ENCODE data around the gene TOMM20.
"Not testable (repeated sequence)": the region's sequence is repeated elsewhere in the genome, so short reads cannot be mapped to it uniquely, and the experiment has no call there.

Gene TOMM20

DNA sequence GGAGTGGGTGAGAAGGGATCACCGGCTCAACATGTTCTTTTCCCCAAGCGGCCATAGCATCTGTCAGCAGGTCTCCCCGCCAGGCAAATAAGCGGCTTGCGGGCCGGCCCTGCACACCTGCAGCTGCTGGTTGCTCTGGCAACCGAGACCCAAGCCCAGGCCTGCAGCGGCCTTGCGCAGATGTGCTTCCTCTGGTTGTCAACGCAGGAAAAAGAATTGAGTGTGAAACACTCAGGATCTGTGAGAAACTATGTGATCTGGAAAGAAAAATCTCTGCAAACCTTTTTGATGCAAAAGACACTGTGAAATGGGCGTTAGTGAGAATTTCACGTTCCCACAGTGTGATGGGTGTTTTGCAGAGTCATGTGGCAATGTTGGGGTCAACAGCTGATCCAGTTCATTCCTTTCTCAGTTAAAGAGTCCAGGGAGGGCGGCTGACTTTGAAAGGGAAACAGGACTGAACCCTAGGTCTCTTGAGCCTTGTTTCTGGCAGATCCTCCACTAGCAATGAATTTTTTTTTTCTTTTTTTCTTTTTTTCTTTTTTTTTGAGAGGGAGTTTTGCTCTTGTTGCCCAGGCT, 28.4 kb downstream of the TOMM20 start:
- DNase-seq, result no peak

DNA sequence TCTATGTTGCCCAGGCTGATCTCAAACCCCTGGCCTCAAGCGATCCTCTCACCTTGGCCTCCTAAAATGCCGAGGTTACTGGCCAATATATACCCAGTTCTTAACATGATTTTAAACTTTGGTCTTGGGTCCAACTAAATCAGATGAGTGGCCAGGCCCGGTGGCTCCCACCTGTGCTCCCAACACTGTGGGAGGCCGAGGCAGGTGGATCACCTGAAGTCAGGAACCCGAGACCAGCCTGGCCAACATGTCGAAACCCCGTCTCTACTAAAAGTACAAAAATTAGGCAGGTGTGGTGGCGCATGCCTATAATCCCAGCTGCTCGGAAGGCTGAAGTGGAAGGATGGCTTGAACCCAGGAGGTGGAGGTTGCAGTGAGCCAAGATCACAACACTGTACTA, 29.6 kb downstream of the TOMM20 start:
- DNase-seq, result no peak

DNA sequence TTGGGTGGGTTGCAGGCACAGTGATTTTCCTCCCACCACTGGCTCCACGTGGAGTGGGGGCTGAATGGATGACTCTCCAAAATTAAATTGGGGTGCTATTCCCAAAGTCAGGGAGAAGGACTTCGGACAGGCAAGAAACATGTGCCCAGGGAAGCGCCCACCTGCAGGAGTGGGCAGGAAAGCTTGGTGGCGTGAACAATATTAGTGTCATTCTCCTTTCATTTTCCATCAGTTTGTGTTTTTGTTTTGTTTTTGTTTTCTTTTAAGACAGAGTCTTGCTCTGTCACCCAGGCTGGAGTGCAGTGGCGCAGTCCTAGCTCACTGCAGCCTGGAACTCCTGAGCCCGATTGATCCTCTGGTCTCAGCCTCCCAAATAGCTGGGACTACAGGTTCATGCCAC, 30.1 kb downstream of the TOMM20 start:
- no peak for DNase-seq

DNA sequence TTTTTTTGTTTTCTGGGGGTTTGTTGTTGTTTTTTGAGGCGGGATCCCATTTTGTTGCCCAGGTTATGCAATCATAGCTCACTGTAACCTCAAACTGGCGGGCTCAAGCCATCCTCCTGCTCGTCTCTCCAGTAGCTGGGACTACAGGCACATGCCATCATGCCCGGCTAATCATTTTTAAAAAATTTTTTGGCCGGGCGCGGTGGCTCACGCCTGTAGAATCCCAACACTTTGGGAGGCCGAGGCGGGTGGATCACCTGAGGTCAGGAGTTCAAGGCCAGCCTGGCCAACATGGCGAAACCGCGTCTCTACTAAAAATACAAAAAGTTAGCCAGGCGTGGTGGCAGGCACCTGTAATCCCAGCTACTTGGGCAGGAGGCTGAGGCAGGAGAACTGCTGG, 31.1 kb downstream of the TOMM20 start:
- not testable (repeated sequence) for DNase-seq

DNA sequence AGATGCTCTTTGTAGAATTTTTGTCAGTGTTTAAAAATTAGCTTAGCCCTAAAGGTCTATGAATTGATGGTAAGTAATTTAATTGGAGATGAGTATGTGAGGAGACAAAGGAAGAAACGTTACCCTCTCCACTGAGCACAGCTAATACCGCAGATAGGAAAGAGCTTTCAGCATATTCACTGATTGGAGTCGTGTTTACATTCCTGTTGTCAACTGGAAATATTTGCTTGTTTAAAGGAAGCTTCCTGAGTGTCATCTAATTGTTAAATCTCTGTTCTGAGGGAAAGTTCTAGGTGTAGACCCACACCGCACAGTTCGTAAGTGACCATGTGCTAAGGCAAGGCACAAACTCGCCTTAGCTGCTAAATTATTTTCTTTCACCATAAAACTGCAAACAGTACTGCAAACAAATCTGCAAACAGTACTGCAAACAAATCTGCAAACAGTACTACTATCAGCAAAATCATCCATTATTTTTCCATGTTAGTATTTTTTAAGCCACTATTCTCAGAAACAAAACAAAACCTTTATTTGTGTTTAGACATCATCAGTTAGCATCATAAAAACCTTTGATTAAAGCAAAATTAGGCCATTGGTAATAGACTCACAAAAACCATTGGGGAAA, 32.6 kb downstream of the TOMM20 start:
- no peak for DNase-seq

DNA sequence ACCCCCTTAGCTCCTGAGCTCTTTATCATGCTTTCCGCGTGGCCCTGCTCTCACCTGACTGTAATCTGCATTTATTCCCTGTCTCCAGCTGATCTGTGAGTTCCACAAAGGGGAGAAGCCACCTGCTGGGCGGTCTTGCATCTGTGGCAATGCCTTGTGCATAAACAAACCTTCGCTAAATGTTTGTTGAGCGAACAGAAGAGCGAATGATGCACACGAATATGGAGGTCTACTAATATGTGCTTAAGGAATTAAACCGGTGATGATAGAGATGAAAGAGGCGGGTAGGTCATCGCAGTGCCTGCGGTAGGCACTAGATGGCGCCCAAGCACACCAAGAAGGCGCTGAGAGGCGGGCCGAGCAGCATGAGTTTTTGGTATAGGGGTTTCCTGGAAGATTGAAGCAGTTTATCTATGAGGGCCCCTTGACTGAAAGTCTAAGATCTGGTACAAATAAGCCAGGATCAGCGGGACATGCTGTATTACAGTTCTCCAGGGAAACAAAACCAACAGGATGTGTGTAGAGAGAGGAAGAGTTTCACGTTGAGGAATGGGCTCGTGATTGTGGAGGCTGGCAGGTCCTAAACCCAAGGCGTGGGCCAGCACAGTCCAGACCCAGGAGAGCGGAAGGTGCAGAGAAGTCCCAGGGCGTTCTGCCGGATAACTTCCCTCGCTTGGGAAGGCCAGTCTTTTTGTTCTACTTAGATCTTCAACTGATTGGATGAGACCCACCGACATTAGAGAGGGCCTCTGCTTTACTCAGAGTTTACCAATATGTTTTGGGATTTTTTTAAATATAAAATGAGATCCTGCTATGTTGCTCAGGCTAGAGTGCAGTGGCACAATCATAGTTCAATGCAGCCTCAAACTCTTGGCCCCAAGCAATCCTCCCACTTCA, 34.7 kb downstream of the TOMM20 start:
- no peak for DNase-seq

DNA sequence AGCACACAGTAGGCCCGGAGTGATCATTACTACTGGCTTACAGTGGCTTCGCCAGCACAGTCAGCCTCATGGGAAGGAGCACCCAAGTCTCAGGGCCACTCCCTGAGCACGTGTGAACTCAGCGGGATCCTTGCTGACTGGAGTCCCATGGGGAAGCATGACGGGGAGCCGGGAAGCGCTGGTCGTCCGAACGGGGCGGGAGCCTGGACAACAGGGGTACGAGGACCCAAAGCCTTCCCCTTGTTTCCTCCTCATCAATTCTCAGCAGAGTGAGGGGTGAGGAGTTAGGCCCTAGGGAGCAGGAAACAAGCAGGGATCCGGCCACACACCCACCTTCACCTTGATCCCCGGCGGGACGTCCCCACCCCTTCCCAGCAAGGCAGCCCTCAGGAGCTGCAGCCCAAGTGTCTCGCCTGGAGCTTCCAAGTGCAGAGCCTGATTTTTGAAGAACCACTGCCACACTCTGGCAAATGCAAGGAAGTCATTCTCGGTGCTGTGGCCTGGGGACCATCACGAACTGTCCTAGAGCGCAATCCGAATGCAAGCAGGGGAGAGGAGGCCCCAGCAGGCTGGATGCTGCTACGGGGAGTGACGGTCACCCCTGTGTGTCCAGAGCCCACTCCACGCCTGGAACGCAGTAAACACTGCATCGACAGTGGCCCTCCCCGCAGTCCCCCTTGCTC, 35.5 kb downstream of the TOMM20 start:
- no peak for DNase-seq

DNA sequence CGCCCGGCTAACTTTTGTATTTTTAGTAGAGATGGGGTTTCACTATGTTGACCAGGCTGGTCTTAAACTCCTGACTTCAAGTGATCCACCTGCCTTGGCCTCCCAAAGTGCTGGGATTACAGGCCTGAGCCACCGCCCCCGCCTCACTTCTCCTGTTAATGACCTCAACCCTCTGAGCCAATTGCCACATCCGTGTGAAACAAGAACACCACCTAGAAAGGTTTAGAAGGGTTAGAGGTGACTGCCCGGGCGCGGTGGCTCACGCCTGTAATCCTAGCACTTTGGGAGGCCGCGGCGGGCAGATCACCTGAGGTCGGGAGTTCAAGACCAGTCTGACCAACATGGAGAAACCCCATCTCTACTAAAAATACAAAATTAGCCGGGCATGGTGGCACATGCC, 36.2 kb downstream of the TOMM20 start:
- not testable (repeated sequence) for DNase-seq

DNA sequence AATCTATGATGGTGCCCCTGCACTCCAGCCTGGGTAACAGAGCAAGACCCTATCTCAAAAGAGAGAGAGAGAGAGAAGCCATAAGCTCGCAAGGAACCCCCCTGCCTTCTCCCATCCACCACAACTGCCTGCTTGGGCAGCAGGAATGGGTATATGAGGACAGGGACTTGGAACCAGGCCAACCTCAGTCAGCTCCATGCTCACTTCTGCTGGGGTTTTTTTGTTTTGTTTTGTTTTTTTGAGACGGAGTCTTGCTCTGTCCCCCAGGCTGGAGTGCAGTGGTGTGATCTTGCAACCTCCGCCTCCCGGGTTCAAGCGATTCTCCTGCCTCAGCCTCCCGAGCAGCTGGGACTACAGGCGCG, 36.6 kb downstream of the TOMM20 start:
- not testable (repeated sequence) for DNase-seq

DNA sequence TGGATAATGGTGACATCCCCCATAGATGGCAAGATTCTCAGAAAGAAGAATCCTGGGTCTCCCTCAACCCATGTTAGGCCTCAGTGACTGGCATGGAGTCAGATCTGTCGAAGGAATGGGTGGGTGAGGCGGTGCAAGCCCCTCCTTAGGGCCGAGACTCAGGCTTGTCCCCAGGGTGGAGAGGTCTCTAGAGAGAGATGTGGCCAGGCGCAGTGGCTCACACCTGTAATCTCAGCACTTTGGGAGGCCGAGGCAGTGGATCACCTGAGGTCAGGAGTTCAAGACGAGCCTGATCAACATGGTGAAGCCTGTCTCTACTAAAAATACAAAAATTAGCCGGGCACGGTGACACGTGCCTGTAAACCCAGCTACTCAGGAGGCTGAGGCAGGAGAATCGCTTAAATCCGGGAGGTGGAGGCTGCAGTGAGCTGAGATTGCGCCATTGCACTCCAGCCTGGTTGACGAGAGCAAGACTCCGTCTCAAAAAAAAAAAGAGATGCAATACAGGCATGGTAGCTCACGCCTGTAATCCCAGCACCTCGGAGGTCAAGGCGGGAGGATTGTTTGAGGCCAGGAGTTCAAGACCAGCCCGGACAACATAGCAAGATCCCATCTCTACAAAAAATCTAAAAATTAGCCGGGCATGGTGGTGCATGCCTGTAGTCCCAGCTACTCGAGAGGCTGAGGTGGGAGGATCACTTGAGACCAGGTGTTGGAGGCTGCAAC, 37.2 kb downstream of the TOMM20 start:
- DNase-seq, result not testable (repeated sequence)

DNA sequence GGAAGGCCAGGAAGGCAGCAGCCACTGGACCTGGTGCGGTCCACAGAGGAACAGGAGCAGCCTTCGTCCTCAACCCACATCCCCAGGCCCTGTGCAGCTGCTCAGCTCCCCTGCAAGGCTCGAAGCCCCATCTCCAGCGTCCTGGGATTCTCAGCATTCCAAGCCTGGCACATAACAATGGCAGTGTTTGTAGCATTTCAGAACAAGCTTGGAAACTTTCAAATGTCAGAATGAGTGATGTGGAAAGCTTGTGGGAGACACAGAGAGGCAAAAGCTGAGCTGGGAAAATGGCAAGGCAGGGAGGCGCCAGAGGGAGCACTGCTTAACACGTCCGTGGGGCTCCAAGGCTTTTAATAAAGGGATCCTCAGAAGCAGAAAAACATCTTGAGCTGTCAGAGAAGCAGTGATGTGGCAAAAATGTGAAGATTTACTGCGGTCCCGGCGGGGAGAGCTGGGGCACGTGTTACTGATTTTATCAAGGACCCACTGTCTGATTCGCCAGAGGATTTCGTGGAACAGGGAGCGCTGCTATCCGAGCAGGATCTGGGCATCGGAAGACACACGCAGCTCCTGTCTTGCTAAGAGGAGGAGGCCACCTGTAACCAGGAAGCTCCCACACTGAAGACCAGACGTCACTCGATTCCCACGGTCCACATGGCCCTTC, 38.1 kb downstream of the TOMM20 start:
- DNase-seq, result no peak

DNA sequence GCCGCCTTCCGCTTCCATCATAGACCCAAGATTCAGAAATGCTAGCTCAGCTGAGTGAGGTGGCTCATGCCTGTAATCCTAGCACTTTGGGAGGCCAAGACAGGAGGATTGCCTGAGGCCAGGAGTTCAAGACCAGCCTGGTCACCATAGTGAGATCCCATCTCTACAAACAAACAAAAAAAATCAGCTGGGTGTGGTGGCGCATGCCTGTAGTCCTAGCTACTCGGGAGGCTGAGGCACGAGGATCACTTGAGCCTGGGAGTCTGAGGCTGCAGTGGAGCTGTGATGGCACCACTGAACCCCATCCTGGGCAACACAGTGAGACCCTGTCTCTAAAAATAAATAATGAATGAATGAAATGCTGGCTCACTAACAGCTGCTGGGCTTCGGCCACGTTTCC, 39.7 kb downstream of the TOMM20 start:
- DNase-seq, result no peak

DNA sequence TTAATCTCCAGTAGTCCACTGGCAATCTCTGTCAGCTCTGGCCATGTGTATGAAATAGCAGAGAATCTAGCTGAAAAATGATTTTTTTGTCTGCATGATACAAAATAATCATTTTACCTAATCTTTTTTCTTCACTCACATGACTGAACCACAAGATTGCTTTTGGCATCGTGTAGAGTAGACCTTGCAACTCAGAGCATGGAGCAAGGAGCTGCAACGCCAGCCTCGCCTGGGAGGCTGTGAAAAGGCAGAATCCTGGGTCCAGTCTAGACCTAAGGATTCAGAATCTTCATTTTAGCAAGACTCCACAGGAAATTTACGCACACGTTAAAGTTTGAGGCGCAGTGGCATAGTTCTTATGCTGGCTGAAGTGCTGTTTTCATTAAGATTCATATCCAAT, 40.2 kb downstream of the TOMM20 start:
- no peak for DNase-seq

DNA sequence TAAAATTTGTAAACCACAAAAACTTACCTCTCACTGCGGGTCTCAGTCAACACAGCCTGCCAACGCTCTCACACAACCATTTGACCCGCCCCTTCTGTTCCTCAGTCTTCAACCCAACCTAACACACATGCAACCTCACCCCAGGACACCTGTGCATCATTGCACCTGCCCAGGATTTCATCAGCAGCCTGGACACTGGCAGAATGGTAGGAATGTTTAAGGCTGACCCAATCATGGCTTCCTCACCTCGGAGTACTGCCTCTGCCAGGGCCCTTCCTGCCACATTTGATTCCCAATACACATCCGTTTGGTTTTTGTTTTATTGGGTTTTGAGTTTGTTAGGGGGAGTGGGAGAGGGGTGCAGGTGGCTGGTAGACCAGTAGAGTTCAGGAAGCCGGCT, 40.7 kb downstream of the TOMM20 start:
- no peak for DNase-seq

DNA sequence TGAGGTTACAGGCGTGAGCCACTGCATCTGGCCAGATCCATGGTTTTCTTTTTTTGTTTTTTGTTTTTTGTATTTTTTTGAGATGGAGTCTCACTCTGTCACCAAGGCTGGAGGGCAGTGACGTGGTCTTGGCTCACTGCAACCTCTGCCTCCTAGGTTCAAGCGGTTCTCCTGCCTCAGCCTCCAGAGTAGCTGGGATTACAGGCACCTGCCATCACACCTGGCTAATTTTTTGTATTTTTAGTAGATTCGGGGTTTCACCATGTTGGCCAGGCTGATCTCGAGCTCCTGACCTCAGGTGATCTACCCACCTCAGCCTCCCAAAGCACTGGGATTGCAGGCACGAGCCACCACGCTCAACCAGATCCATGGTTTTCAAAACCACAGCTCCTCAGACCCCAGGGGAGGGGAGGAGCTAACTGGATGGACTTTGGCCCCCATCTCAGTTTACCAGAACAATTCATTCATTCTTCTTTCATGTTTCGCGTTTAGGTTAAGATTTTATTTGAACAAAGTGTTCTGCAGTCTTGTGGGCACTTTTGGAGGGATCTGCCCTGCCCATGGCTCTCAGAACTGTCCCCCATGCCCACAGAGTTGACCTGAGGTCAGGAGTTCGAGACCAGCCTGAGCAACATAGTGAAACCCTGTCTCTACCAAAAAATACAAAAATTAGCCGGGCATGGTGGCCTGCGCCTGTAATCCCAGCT, 43.1 kb downstream of the TOMM20 start:
- DNase-seq, result not testable (repeated sequence)

DNA sequence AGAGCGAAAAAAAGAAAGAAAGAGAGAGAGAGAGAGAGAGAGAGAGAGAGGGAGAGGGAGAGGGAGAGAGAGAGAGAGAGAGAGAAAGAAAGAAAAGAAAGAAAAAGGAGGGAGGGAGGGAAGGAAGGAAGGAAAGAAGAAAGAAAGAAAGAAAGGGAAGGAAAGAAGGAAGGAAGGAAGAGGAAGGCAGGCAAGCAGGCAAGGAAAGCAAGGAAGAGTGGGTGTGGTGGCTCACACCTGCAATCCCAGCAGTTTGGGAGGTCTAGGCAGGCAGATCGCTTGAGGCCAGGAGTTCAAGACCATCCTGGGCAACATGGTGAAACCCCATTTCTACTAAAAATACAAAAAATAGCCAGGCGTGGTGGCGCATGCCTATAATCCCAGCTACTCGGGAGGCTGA, 47.8 kb downstream of the TOMM20 start:
- DNase-seq, result not testable (repeated sequence)

DNA sequence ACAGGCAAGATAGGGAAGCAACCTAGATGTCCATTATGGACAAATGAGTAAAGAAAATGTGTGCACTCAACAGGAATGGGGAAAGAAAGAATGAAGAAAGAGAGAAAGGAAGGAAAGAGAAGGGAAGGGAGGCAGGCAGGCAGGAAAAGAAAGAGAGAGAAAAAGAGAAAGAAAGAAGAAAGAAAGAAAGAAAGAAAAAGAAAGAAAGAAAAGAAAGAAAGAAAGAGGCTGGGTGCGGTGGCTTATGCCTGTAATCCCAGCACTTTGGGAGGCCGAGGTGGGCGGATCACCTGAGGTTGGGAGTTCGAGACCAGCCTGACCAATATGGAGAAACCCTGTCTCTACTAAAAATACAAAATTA, 48.4 kb downstream of the TOMM20 start:
- DNase-seq, result not testable (repeated sequence)

DNA sequence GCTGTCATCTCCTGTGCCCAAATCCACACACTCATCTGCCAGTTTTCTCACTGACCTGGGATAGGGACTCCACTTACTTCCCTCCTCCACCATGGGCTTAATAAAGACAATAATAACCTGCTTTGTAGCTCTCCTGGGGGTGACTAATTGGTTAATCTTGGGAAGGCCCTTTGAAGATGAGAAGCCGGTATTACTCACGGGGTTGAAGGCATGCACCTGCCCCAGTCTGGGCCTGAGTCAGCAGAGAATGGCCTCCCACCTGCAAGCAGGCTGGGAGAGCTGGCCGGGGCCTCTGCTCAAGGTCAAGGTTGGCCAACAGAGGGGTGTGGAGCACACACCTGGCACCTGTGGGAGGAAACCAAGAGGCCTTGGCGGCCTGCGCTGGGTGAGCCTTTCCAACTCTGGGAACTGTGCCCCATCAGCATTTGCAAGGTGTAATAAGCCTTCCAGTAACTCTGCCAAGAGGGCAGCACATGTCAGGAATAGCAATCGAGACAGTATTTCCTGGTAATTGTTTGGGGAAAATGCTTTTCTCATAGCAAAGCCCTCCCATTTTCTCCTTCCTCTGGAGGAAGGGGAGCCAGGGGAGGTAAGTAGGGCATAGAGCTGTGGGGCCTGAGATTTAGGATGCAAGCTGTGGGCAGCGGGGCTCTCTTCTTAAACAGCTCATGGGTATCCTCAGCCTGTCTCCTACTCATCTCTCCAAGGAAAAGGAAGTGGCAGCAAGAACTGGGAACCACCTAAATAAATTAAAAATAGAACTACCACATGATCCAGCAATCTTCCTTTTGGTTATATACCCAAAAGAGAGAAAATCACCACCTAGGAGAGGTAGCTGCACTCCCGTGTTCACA, 49.0 kb downstream of the TOMM20 start:
- no peak for DNase-seq

DNA sequence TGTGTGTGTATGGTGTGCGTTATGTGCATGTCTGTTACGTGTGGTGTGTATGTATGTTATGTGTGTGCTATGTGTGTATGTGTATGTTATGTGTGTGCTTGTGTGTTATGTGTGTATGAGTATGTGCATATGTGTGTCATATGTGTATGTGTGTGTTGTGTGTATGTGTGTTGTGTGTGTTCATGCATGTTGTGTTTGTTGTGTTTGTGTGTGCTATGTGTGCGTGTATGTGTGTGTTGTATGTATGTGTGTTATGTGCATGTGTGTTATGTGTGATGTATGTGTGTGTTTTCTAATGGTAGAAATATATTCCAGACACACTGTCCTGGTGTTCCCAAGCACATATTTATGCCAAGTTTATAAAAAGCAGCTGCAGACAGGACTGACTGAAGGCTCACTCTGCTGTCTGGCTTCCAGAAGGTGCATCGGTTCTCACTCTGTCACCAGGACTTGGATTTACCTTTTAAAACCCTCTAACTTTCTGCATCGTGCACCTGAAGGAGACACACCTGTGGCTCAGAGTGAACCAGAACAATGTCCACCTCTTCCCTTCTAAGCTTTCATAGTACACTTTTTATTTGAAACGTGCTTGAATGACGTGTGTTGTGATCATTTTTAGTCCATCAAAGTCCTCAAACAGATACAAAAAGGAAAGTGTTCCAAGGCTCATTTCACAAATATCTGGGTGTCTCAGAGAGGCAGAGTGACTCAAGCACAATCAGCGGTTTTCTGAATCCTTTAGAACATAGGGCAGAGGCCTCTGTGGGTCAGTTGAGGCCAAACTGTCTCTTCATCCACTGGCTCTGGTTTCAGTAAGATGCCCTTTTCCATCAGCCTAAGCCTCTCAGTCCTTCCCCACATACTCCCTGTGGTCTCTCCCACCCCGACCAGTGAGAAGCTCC, 49.9 kb downstream of the TOMM20 start:
- DNase-seq, result no peak

Data from NCI-H187 treated with DMSO at 0.1 percent for 48 hours (cell line).